Measurements from ENCODE around the gene HMCES. TPM values are rescaled to one million over a fixed set of nuclear protein-coding genes. Genes with fewer than 3 reads are reported as not detected.
"Not testable (repeated sequence)": the region's sequence is repeated elsewhere in the genome, so short reads cannot be mapped to it uniquely, and the experiment has no call there.

Gene HMCES
- polyA plus RNA-seq, 3 donors = 11.9 to 23.0 (median 18.0) TPM

DNA sequence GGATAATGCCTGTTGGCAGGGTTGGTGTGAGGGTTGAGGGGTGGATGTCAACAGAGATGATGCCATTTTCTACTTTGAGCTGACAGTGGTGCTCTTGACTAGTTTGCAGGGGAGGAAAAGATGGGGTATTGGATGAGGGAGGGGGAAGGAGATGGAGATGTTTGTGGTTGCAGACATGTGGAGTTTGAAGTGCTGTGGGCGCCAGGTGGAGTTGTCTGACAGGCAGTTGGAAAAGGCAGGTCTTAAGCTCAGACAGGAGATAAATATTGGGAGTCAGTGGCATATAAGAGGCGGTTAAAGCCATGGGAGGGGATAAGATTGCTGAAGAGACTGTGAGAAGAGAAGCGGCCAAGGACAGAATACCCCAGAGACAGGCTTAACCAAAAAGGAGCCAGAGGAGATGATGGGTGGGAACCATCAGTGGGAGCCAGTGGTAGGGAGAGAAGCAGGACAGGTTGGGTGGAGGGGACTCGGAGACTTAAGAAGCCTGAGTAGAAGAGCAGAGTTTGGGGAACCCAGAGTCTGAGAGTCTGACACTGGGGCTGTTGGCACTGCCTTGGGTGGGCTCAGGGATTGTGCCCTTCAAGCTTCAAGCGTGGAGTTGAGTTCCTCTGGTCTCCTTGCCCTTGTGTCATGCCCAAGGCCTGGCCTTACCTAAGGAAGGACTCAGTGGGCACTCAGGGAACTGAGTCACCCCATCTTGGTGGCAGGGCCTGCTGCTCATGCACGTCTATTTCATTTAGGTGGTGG lies 15.3 kb upstream of the HMCES start:
- Mint-ChIP-seq H3K4me1 (no peaks in the 10 kb centered on the region), H3K4me3 (no peak overlapping the region), H3K27me3 (ENCODE audit: low read depth in 3 of 3) (no peaks in the 10 kb centered on the region), H3K9me3 (peaks cover 0 to 1% (median 0%) of the 10 kb centered on the region in 7 donors), H3K36me3 (peaks cover 92 to 100% of the 10 kb centered on the region in 2 donors), H3K27ac (peak overlapping the region in 4 of 7 donors; percentile 3 to 59 (median 10))
- no peaks in the 10 kb centered on the region for H3K4me1 ChIP-seq (ENCODE audit: control insufficient read depth in 1 of 2, insufficient read depth in 2 of 2, low read length in 2 of 2)
- no peak overlapping the region for H3K4me2 ChIP-seq (replicated peaks; ENCODE audit: extremely low read depth, low read length, poor library complexity, severe bottlenecking)
- no peak overlapping the region for H2AFZ ChIP-seq (ENCODE audit: insufficient read depth, low read depth, low read length, poor library complexity, severe bottlenecking)
- H3K4me3 ChIP-seq (replicated peaks in 1 of 3; ENCODE audit: low read depth in 2 of 3, low read length in 3 of 3) = no peak overlapping the region
- DNase-seq = no peak
- intact Hi-C loops (cut with micrococcal nuclease) = loop anchor here in 1 of 2 donors (10.0 kb wide), 1 partner anchor 379 kb away; no protein-coding TSS in a partner anchor
- peak overlapping the region in 1 of 2 donors; percentile 20 for H3K27ac ChIP-seq (ENCODE audit: low read depth in 1 of 2, low read length in 2 of 2)
- H3K27me3 ChIP-seq (ENCODE audit: control insufficient read depth in 2 of 2, insufficient read depth in 2 of 2, low read length in 2 of 2) = no peaks in the 10 kb centered on the region
- no peak overlapping the region for H3K9ac ChIP-seq (ENCODE audit: insufficient read depth, low read length, poor library complexity, severe bottlenecking)
- H3K9me3 ChIP-seq (replicated peaks in 1 of 2; ENCODE audit: control insufficient read depth in 1 of 2, insufficient read depth in 1 of 2, low read length in 2 of 2) = no peaks in the 10 kb centered on the region
- 96% methylated on average over 6 of the region's 6 CpGs for WGBS (ENCODE audit: insufficient coverage)
- H4K20me1 ChIP-seq (ENCODE audit: insufficient read depth, low read length) = peaks cover 57% of the 10 kb centered on the region
- TF ChIP-seq, protein P1, sequence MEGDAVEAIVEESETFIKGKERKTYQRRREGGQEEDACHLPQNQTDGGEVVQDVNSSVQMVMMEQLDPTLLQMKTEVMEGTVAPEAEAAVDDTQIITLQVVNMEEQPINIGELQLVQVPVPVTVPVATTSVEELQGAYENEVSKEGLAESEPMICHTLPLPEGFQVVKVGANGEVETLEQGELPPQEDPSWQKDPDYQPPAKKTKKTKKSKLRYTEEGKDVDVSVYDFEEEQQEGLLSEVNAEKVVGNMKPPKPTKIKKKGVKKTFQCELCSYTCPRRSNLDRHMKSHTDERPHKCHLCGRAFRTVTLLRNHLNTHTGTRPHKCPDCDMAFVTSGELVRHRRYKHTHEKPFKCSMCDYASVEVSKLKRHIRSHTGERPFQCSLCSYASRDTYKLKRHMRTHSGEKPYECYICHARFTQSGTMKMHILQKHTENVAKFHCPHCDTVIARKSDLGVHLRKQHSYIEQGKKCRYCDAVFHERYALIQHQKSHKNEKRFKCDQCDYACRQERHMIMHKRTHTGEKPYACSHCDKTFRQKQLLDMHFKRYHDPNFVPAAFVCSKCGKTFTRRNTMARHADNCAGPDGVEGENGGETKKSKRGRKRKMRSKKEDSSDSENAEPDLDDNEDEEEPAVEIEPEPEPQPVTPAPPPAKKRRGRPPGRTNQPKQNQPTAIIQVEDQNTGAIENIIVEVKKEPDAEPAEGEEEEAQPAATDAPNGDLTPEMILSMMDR (IDR thresholded peaks at IDR 0.05) = no peak
- H3K36me3 ChIP-seq (replicated peaks in 1 of 2; ENCODE audit: control insufficient read depth in 1 of 2, insufficient read depth in 2 of 2, low read length in 2 of 2) = peaks cover 94 to 100% of the 10 kb centered on the region in 2 donors
- H3K79me2 ChIP-seq (ENCODE audit: insufficient read depth, low read length) = peaks cover 7% of the 10 kb centered on the region

DNA sequence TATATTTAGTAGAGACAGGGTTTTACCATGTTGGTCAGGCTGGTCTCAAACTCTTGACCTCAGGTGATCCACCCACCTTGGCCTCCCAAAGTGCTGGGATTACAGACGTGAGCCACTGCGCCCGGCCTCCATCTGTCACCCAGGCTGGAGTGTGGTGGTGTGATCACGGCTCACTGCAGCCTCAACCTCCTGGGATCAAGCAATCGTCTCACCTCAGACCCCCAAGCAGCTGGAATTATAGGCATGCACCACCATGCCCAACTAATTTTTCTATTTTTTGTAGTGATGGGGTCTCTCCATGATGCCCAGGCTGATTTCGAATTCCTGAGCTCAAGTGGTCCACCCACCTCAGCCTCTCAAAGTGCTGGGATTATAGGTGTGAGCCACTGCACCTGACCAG lies 13.7 kb upstream of the HMCES start:
- intact Hi-C loops (cut with micrococcal nuclease) = loop anchor here in 1 of 2 donors (10.0 kb wide), 1 partner anchor 380 kb away; no protein-coding TSS in a partner anchor
- not testable (repeated sequence) for H3K4me1 ChIP-seq (ENCODE audit: control insufficient read depth in 1 of 2, insufficient read depth in 2 of 2, low read length in 2 of 2); H3K27ac ChIP-seq (ENCODE audit: low read depth in 1 of 2, low read length in 2 of 2); H3K4me3 Mint-ChIP-seq; H2AFZ ChIP-seq (ENCODE audit: insufficient read depth, low read depth, low read length, poor library complexity, severe bottlenecking); H3K4me3 ChIP-seq (replicated peaks in 1 of 3; ENCODE audit: low read depth in 2 of 3, low read length in 3 of 3); H3K27me3 ChIP-seq (ENCODE audit: control insufficient read depth in 2 of 2, insufficient read depth in 2 of 2, low read length in 2 of 2); H3K4me1 Mint-ChIP-seq; H3K9ac ChIP-seq (ENCODE audit: insufficient read depth, low read length, poor library complexity, severe bottlenecking); H3K27me3 Mint-ChIP-seq (ENCODE audit: low read depth in 3 of 3); H3K9me3 Mint-ChIP-seq; H3K9me3 ChIP-seq (replicated peaks in 1 of 2; ENCODE audit: control insufficient read depth in 1 of 2, insufficient read depth in 1 of 2, low read length in 2 of 2); H3K79me2 ChIP-seq (ENCODE audit: insufficient read depth, low read length); H3K4me2 ChIP-seq (replicated peaks; ENCODE audit: extremely low read depth, low read length, poor library complexity, severe bottlenecking); H3K27ac Mint-ChIP-seq; DNase-seq
- peaks cover 93 to 100% of the 10 kb centered on the region in 2 donors for H3K36me3 Mint-ChIP-seq
- Histone ChIP-seq H4K20me1 (ENCODE audit: insufficient read depth, low read length) (peaks cover 52% of the 10 kb centered on the region), H3K36me3 (replicated peaks in 1 of 2; ENCODE audit: control insufficient read depth in 1 of 2, insufficient read depth in 2 of 2, low read length in 2 of 2) (peaks cover 96 to 100% of the 10 kb centered on the region in 2 donors)
- WGBS (ENCODE audit: insufficient coverage) = no CpG with 5 or more reads among the region's 6 CpGs

All from CD14-positive monocyte (primary cell).